HL-60 (cell line): ENCODE measurements around the gene DDB1.
A peak's percentile ranks its signal among the peaks of the same experiment; 100 is the strongest.

ENCODE experiments used
- DNase-seq, 2 experiments: peaks; one replicate each; pipeline ENCODE4 v3.0.0-alpha.2; 2010 to 2020; ENCODE audit warnings: low read depth in 1 of 2, low spot score in 1 of 2
- H3K27ac ChIP-seq: fragments of 250-450 bp; sonication (Bioruptor Pico); replicated peaks from 2 replicates; pipeline ENCODE4 v1.5.1; 2020; ENCODE audit warnings: mild to moderate bottlenecking, moderate library complexity
- H3K27me3 ChIP-seq: fragments of 250-450 bp; sonication (Bioruptor Pico); 2 replicates; pipeline ENCODE4 v1.5.1; 2021; ENCODE audit warnings: mild to moderate bottlenecking, moderate library complexity; ENCODE audit not compliant: insufficient read depth, poor library complexity, severe bottlenecking
- H3K4me3 ChIP-seq: replicated peaks from 2 replicates; pipeline ENCODE4 v1.5.1; 2011; ENCODE audit warnings: mild to moderate bottlenecking, control low read depth, low read length; ENCODE audit not compliant: insufficient read depth
- GABPA ChIP-seq: IDR thresholded peaks from 2 replicates; pipeline ENCODE4 v1.6.1; 2012; ENCODE audit warnings: low read depth
- POLR2AphosphoS5 ChIP-seq: IDR thresholded peaks from 2 replicates; pipeline ENCODE4 v1.6.1; 2012; ENCODE audit warnings: low read depth
- SPI1 ChIP-seq: IDR thresholded peaks from 2 replicates; pipeline ENCODE4 v1.6.1; 2012; ENCODE audit warnings: low read depth, mild to moderate bottlenecking, borderline replicate concordance
- TF ChIP-seq, protein P1 (sequence below): IDR thresholded peaks from 2 replicates; pipeline ENCODE4 v1.6.1; 2012; ENCODE audit warnings: low read depth; ENCODE audit not compliant: insufficient replicate concordance
- TF ChIP-seq, protein P2 (sequence below): IDR thresholded peaks from one replicate; pipeline ENCODE4 v1.5.1; 2011; ENCODE audit warnings: low read length, control low read depth, inconsistent platforms; ENCODE audit not compliant: insufficient read depth

The DDB1 gene

DNA sequence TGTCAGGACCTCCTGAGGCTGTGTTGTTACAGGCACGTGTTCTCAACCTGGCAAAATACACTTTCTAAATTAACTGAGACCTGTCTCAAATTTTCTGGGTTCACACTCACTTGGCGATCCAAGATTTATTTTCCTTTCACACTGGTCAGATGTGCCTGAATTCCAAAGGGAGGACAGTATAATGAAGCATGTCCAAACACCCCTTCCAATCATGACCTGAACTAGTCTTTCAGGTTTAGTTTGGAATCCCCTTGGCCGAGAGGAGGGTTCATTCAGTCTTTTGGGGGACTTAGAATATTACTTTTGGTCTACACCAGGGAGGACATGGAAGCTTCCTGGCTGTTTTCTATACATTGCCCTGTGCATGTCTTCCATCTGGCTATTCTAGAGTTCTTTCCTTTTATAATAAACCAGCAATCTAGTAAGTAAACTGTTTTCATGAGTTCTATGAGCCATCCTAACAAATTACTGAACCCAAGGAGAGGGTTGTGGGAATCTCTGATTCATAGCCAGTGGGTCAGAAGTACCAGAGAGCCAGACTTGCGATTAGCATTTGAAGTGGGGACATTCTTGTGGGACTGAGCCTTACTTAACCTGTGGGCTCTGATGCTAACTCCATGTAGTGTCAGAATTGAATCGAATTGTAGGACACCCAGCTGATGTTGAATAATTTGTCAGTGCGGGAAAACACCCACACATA lies 44.7 kb upstream of the DDB1 start:
- H3K27ac ChIP-seq, result peak overlapping the region; percentile 36; the same call in 1 of the 2 replicates
- no peaks in the 10 kb centered on the region for H3K27me3 ChIP-seq
- DNase-seq, result no peak
- TF ChIP-seq, protein P1, sequence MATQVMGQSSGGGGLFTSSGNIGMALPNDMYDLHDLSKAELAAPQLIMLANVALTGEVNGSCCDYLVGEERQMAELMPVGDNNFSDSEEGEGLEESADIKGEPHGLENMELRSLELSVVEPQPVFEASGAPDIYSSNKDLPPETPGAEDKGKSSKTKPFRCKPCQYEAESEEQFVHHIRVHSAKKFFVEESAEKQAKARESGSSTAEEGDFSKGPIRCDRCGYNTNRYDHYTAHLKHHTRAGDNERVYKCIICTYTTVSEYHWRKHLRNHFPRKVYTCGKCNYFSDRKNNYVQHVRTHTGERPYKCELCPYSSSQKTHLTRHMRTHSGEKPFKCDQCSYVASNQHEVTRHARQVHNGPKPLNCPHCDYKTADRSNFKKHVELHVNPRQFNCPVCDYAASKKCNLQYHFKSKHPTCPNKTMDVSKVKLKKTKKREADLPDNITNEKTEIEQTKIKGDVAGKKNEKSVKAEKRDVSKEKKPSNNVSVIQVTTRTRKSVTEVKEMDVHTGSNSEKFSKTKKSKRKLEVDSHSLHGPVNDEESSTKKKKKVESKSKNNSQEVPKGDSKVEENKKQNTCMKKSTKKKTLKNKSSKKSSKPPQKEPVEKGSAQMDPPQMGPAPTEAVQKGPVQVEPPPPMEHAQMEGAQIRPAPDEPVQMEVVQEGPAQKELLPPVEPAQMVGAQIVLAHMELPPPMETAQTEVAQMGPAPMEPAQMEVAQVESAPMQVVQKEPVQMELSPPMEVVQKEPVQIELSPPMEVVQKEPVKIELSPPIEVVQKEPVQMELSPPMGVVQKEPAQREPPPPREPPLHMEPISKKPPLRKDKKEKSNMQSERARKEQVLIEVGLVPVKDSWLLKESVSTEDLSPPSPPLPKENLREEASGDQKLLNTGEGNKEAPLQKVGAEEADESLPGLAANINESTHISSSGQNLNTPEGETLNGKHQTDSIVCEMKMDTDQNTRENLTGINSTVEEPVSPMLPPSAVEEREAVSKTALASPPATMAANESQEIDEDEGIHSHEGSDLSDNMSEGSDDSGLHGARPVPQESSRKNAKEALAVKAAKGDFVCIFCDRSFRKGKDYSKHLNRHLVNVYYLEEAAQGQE, result no peak
- no peak for TF ChIP-seq GABPA
- TF ChIP-seq SPI1, result no peak
- no peak for TF ChIP-seq POLR2AphosphoS5
- TF ChIP-seq, protein P2, sequence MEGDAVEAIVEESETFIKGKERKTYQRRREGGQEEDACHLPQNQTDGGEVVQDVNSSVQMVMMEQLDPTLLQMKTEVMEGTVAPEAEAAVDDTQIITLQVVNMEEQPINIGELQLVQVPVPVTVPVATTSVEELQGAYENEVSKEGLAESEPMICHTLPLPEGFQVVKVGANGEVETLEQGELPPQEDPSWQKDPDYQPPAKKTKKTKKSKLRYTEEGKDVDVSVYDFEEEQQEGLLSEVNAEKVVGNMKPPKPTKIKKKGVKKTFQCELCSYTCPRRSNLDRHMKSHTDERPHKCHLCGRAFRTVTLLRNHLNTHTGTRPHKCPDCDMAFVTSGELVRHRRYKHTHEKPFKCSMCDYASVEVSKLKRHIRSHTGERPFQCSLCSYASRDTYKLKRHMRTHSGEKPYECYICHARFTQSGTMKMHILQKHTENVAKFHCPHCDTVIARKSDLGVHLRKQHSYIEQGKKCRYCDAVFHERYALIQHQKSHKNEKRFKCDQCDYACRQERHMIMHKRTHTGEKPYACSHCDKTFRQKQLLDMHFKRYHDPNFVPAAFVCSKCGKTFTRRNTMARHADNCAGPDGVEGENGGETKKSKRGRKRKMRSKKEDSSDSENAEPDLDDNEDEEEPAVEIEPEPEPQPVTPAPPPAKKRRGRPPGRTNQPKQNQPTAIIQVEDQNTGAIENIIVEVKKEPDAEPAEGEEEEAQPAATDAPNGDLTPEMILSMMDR, result no peak
- H3K4me3 ChIP-seq, result no peak overlapping the region

DNA sequence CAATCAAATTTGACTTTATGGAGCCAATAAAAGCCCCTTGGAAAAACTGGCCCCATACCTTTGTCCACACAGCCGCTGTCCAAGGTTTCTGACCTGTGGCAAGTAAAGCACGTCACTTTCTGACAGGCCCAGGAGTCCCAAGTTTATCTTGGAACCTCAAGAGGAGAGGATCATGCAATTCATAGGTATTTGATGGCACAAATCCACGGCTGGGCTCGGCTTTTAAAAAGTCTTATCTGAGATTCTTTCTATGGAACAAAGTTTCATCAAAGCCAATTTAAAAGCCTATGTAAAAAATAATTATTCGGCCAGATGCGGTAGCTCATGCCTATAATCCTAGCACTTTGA lies 42.8 kb upstream of the DDB1 start:
- DNase-seq, result no peak
- no peak overlapping the region for H3K4me3 ChIP-seq
- H3K27ac ChIP-seq, result no peak overlapping the region
- TF ChIP-seq SPI1, result no peak
- TF ChIP-seq, protein P1, result peak; percentile 63
- no peaks in the 10 kb centered on the region for H3K27me3 ChIP-seq

DNA sequence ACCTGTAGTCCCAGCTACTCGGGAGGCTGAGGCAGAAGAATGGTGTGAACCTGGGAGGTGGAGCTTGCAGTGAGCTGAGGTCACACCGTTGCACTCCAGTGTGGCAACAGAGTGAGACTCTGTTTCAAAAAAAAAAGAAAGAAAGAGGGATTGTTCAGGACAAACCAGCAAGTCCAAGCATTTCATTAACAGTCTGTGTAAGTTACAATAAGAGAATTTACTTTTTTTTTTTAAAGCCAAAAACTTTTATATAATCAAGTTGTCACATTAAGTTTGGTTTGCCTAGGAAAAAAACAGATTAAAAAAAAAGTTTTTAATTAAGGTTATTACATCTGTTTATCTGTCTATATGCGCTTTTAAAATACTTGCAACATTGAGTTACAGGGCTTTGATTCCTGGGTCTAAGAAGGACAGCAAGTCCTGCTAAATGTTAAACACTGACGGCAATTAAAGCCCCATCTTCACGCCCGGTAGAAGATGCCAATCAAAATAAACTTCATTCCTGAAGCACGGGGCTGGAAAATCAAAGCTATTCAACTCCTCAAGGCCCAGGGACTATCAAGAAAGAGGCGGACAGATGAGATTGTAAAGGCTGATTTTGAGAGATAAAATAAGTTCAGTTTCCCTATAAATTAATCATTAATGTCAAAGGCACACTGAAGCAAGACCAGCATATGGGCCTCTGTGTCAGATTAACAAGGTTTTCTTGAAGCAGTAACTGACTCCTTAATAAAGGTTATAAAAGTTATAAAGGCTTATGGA lies 39.9 kb upstream of the DDB1 start:
- H3K4me3 ChIP-seq, result no peak overlapping the region
- DNase-seq, result no peak
- TF ChIP-seq GABPA, result no peak
- no peak for TF ChIP-seq POLR2AphosphoS5
- TF ChIP-seq, protein P2, result no peak
- no peak for TF ChIP-seq SPI1
- TF ChIP-seq, protein P1, result no peak
- no peaks in the 10 kb centered on the region for H3K27me3 ChIP-seq
- no peak overlapping the region for H3K27ac ChIP-seq
